ENCODE data around the gene INF2.

DNA sequence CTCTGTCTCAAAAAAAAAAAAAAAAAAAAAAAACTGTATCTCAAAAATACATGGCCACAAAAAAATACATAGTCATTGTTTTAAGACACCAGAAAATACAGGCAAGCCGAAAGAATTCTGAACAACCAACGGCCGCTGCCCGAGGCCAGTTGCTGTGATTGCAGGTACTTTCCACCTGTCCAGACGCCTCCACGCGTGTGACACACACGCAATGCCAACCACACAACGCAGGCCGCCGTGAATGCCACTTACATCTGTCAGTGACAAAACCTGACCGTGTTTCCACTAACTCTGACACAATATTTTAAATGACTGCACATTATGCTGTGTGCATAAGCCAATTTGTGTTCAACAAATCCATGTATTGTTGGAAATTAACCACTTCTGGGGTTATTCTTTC is 22.4 kb upstream of the INF2 start:
- TF ChIP-seq CTCF (optimal IDR thresholded peaks at IDR 0.05 in 1 of 3, IDR thresholded peaks at IDR 0.05 in 1 of 3, conservative IDR thresholded peaks at IDR 0.05 in 1 of 3; ENCODE audit: extremely low read depth in 1 of 3, insufficient read depth in 2 of 3, low read length in 3 of 3) (no peak), EZH2 (IDR thresholded peaks at IDR 0.05; ENCODE audit: low read length) (no peak)

Measured in keratinocyte (primary cell).